H1 (cell line): Measurements from ENCODE around the gene CASK. TPM values are rescaled to one million over a fixed set of nuclear protein-coding genes. Genes with fewer than 3 reads are reported as not detected.

Experiments
- CTCF ChIA-PET: fragments of 300-600 bp; sonication (Branson Sonifier 250); formaldehyde crosslinking; loops from one replicate; lab custom pipeline; 2021; ENCODE audit not compliant: partially characterized antibody; lab: Charles Lee
- POLR2A ChIA-PET: fragments of 300-600 bp; sonication (Branson Sonifier 250); formaldehyde crosslinking; loops from one replicate; lab custom pipeline; 2021; ENCODE audit warnings: inconsistent platforms; ENCODE audit not compliant: partially characterized antibody; lab: Charles Lee
- DNase-seq, 2 experiments: peaks; one replicate each; pipeline versions ENCODE4 v3.0.0 to v3.0.0-alpha.2; 2010 to 2022; ENCODE audit warnings: low spot score in 2 of 2, low read depth in 1 of 2, mixed read lengths in 1 of 2
- FAIRE-seq: peaks from 2 replicates; lab custom pipeline; 2011; peaks lifted over from hg19 to GRCh38; lab: Jason Lieb, UNC
- H2AFZ ChIP-seq: 2 replicates; pipeline ENCODE4 v1.8.1; 2012; ENCODE audit warnings: low read length, inconsistent platforms
- H2AK5ac ChIP-seq: 2 replicates; pipeline ENCODE4 v1.6.1; 2013; ENCODE audit warnings: low read depth, low read length
- H2BK120ac ChIP-seq: replicated peaks from 2 replicates; pipeline ENCODE3; 2013; ENCODE audit warnings: low read depth, low read length, inconsistent platforms
- H2BK12ac ChIP-seq: 2 replicates; pipeline ENCODE4 v1.6.1; 2013; ENCODE audit warnings: low read depth, low read length
- H2BK15ac ChIP-seq: 2 replicates; pipeline ENCODE4 v1.6.1; 2013; ENCODE audit warnings: low read length
- H2BK20ac ChIP-seq: 2 replicates; pipeline ENCODE4 v1.6.1; 2013; ENCODE audit warnings: low read length
- H2BK5ac ChIP-seq: 2 replicates; pipeline ENCODE4 v1.6.1; 2013; ENCODE audit warnings: low read depth, low read length
- H3K14ac ChIP-seq: 2 replicates; pipeline ENCODE4 v1.6.1; 2013; ENCODE audit warnings: inconsistent platforms; ENCODE audit not compliant: insufficient read length
- H3K18ac ChIP-seq: 2 replicates; pipeline ENCODE4 v1.6.1; 2013; ENCODE audit warnings: low read length; ENCODE audit errors: extremely low read depth
- H3K23ac ChIP-seq: 2 replicates; pipeline ENCODE4 v1.6.1; 2013; ENCODE audit warnings: inconsistent platforms; ENCODE audit not compliant: insufficient read length
- H3K23me2 ChIP-seq: 2 replicates; pipeline ENCODE4 v1.6.1; 2013; ENCODE audit warnings: low read depth, low read length
- H3K27ac ChIP-seq: 2 replicates; pipeline ENCODE4 v1.6.1; 2011; ENCODE audit warnings: low read depth, low read length, inconsistent platforms
- H3K27me3 ChIP-seq, 4 experiments: replicated peaks in 1 of 4; 1 replicate in 1 of 4; 2 replicates in 3 of 4; pipeline versions ENCODE4 v1.6.1 to v1.8.1; 2011 to 2013; ENCODE audit warnings: low read length in 3 of 4, mild to moderate bottlenecking in 3 of 4, inconsistent platforms in 2 of 4, mixed read lengths in 2 of 4, moderate library complexity in 1 of 4; ENCODE audit not compliant: control insufficient read depth in 3 of 4, insufficient read depth in 3 of 4; ENCODE audit errors: extremely low read depth in 1 of 4
- H3K36me3 ChIP-seq, 4 experiments: 2 replicates each; pipeline versions ENCODE4 v1.6.1 to v1.8.1; 2011 to 2013; ENCODE audit warnings: mild to moderate bottlenecking in 4 of 4, low read length in 3 of 4, moderate library complexity in 2 of 4, control low read depth in 1 of 4, inconsistent platforms in 1 of 4; ENCODE audit not compliant: insufficient read depth in 4 of 4, control insufficient read depth in 2 of 4
- H3K4ac ChIP-seq: replicated peaks from 2 replicates; pipeline ENCODE3; 2013; ENCODE audit warnings: low read length, low read depth, mixed read lengths, inconsistent platforms; ENCODE audit not compliant: insufficient read length
- H3K4me1 ChIP-seq, 4 experiments: replicated peaks in 1 of 4; 1 replicate in 1 of 4; 2 replicates in 3 of 4; pipeline versions ENCODE4 v1.6.1 to v1.8.1; 2011 to 2013; ENCODE audit warnings: low read length in 3 of 4, inconsistent platforms in 2 of 4, mixed read lengths in 1 of 4; ENCODE audit not compliant: insufficient read depth in 4 of 4, control insufficient read depth in 3 of 4
- H3K4me2 ChIP-seq, 2 experiments: 2 replicates each; pipeline versions ENCODE4 v1.6.1 to v1.8.1; 2011 to 2013; ENCODE audit warnings: low read depth in 2 of 2, low read length in 2 of 2, control low read depth in 1 of 2, inconsistent platforms in 1 of 2, mild to moderate bottlenecking in 1 of 2; ENCODE audit not compliant: insufficient read depth in 1 of 2
- H3K4me3 ChIP-seq, 4 experiments: fragments of 200-600, 300-600 bp in 1 of 4; sonication (generic), shearing (Covaris generic), sonication (Bioruptor Twin) in 1 of 4; 2 replicates each; pipeline versions ENCODE4 v1.5.1 to v1.8.1; 2011 to 2016; ENCODE audit warnings: low read length in 4 of 4, low read depth in 3 of 4, control low read depth in 2 of 4, inconsistent platforms in 2 of 4, mild to moderate bottlenecking in 2 of 4, mixed read lengths in 1 of 4, moderate library complexity in 1 of 4; ENCODE audit not compliant: insufficient read depth in 2 of 4; ENCODE audit errors: extremely low read depth in 1 of 4
- H3K56ac ChIP-seq: replicated peaks from 2 replicates; pipeline ENCODE3; 2013; ENCODE audit warnings: low read depth, mild to moderate bottlenecking, mixed read lengths, low read length, inconsistent platforms; ENCODE audit not compliant: insufficient read length
- H3K79me1 ChIP-seq: 2 replicates; pipeline ENCODE4 v1.6.1; 2013; ENCODE audit warnings: low read depth, low read length, control low read depth
- H3K79me2 ChIP-seq, 2 experiments: 2 replicates each; pipeline versions ENCODE4 v1.6.1 to v1.8.1; 2012 to 2013; ENCODE audit warnings: low read length in 2 of 2, mild to moderate bottlenecking in 2 of 2, inconsistent platforms in 1 of 2; ENCODE audit not compliant: insufficient read depth in 2 of 2, control insufficient read depth in 1 of 2
- H3K9ac ChIP-seq, 4 experiments: replicated peaks in 1 of 4; 1 replicate in 1 of 4; 2 replicates in 3 of 4; pipeline versions ENCODE4 v1.6.1 to v1.8.1; 2011 to 2013; ENCODE audit warnings: low read depth in 3 of 4, low read length in 3 of 4, control low read depth in 2 of 4, mild to moderate bottlenecking in 2 of 4, moderate library complexity in 2 of 4, inconsistent platforms in 1 of 4; ENCODE audit errors: extremely low read depth in 1 of 4
- H3K9me3 ChIP-seq, 2 experiments: 2 replicates each; pipeline versions ENCODE4 v1.6.1 to v1.8.1; 2012 to 2013; ENCODE audit warnings: mild to moderate bottlenecking in 2 of 2, moderate library complexity in 2 of 2, control low read depth in 1 of 2, inconsistent platforms in 1 of 2, low read depth in 1 of 2, low read length in 1 of 2, mixed read lengths in 1 of 2; ENCODE audit not compliant: insufficient read depth in 2 of 2
- H4K20me1 ChIP-seq, 2 experiments: replicated peaks in 1 of 2; 2 replicates each; pipeline versions ENCODE3 to v1.8.1; 2011 to 2013; ENCODE audit warnings: inconsistent platforms in 2 of 2, low read length in 2 of 2, mild to moderate bottlenecking in 1 of 2; ENCODE audit not compliant: insufficient read depth in 2 of 2, control insufficient read depth in 1 of 2
- H4K5ac ChIP-seq: 2 replicates; pipeline ENCODE4 v1.6.1; 2013; ENCODE audit warnings: low read length, low read depth, mixed read lengths, inconsistent platforms; ENCODE audit not compliant: insufficient read length
- H4K8ac ChIP-seq: 2 replicates; pipeline ENCODE4 v1.8.0; 2013; ENCODE audit warnings: mild to moderate bottlenecking, moderate library complexity, low read length, inconsistent platforms; ENCODE audit not compliant: insufficient read depth; ENCODE audit errors: extremely low read depth
- H4K91ac ChIP-seq: replicated peaks from 2 replicates; pipeline ENCODE3; 2013; ENCODE audit warnings: low read length, mixed read lengths, inconsistent platforms; ENCODE audit not compliant: insufficient read length
- CREB1 ChIP-seq: IDR thresholded peaks from 2 replicates; pipeline ENCODE4 v1.6.1; 2012; ENCODE audit warnings: inconsistent platforms
- EZH2 ChIP-seq: fragments of 200-600 bp; sonication (generic); IDR thresholded peaks from 2 replicates; pipeline ENCODE4 v1.7.1; 2012; ENCODE audit warnings: low read depth, mild to moderate bottlenecking, moderate library complexity, low read length, inconsistent platforms; ENCODE audit not compliant: severe bottlenecking
- RXRA ChIP-seq: IDR thresholded peaks from 2 replicates; pipeline ENCODE4 v1.6.1; 2011; ENCODE audit warnings: low read depth, mild to moderate bottlenecking, low read length, moderate library complexity; ENCODE audit not compliant: insufficient read depth
- TEAD4 ChIP-seq: IDR thresholded peaks from 2 replicates; pipeline ENCODE4 v1.6.1; 2012; ENCODE audit warnings: low read depth, low read length, inconsistent platforms, mixed read lengths
- WGBS, 2 experiments: shearing (Covaris generic) in 1 of 2; methylation state at CpG; one replicate each; pipeline versions ENCODE4 v1.1.6 to v1.1.7; 2013 to 2015; ENCODE audit warnings: low lambda C conversion rate in 2 of 2, mixed read lengths in 2 of 2, inconsistent platforms in 1 of 2, low coverage in 1 of 2, missing lambda C conversion rate in 1 of 2; ENCODE audit not compliant: insufficient replicate concordance in 2 of 2, insufficient coverage in 1 of 2, insufficient read length in 1 of 2; ENCODE audit errors: extremely low coverage in 1 of 2, missing lambda C conversion rate in 1 of 2; 5-methylcytosine and 5-hydroxymethylcytosine counted together
- polyA plus RNA-seq, 7 experiments: library from polyadenylated mRNA; depleted of rRNA in 3 of 7; stranded (reverse) in 5 of 7; unstranded in 2 of 7; fragments of >200 nt in 5 of 7; fragments of 200-250 nt in 2 of 7; gene quantifications; 1 replicate in 5 of 7; 2 replicates in 1 of 7; 4 replicates in 1 of 7; pipeline versions ENCODE4 v1.2.1 to v1.2.3, GENCODE V29; 2011 to 2013; ENCODE audit warnings: missing spikeins in 2 of 7, mixed read lengths in 2 of 7
- total RNA-seq: library from RNA; stranded (reverse); fragmentation: NEBNext Ultra II Directional; extraction: Animal tissue kit (Norgen Biotek cat#: 25700); gene quantifications from 2 replicates; pipeline ENCODE4 v1.2.1, GENCODE V29; 2021

CASK gene
- total and polyA plus RNA-seq, 2 of the 8 experiments (the other 6 are each of a cell fraction or from before 2014, with no cell fraction given) = 21.6 to 55.1 TPM

GRCh38 chrX:41653125-41653524, 270.2 kb downstream of the CASK start:
- Histone ChIP-seq H3K9ac (no peak overlapping the region), H2BK20ac (no peak overlapping the region), H2AK5ac (no peak overlapping the region), H3K27ac (no peak overlapping the region), H4K8ac (no peak overlapping the region), H3K79me2 (no peaks in the 10 kb centered on the region), H3K79me1 (no peaks in the 10 kb centered on the region), H3K56ac (no peak overlapping the region), H3K4ac (no peak overlapping the region), H3K4me3 (no peak overlapping the region), H3K23ac (no peak overlapping the region), H2BK120ac (no peak overlapping the region), H3K27me3 (no peaks in the 10 kb centered on the region), H4K91ac (no peak overlapping the region), H3K9me3 (no peaks in the 10 kb centered on the region), H2BK12ac (no peak overlapping the region), H3K4me1 (no peaks in the 10 kb centered on the region), H4K5ac (no peak overlapping the region), H3K36me3 (no peaks in the 10 kb centered on the region; a peak in 2 of 8 replicates), H3K18ac (no peak overlapping the region), H2BK5ac (no peak overlapping the region), H2AFZ (no peak overlapping the region), H4K20me1 (no peaks in the 10 kb centered on the region), H3K14ac (no peak overlapping the region), H2BK15ac (no peak overlapping the region), H3K4me2 (no peak overlapping the region), H3K23me2 (no peaks in the 10 kb centered on the region)
- CTCF ChIA-PET = no interaction called here
- WGBS, 2 experiments = 95% methylated on average over 4 of the region's 4 CpGs; no CpG with 5 or more reads in 1 of the 2 experiments
- FAIRE-seq = no peak
- no peak for DNase-seq
- POLR2A ChIA-PET = no interaction called here
- TF ChIP-seq TEAD4 (no peak), RXRA (no peak), CREB1 (no peak), EZH2 (no peak)
